NB4 (cell line): ENCODE measurements around the gene ARL4D.

Source experiments
- DNase-seq: peaks from one replicate; pipeline ENCODE4 v3.0.0; 2010; ENCODE audit warnings: low read depth
- H3K4me3 ChIP-seq: one replicate; pipeline ENCODE4 v1.5.1; 2011; ENCODE audit warnings: mild to moderate bottlenecking, low read depth, low read length, moderate library complexity
- CTCF ChIP-seq: IDR thresholded peaks from one replicate; pipeline ENCODE4 v1.5.1; 2012; ENCODE audit warnings: low read depth, low read length
- MYC ChIP-seq: IDR thresholded peaks from 2 replicates; pipeline ENCODE4 v1.6.1; 2011; ENCODE audit warnings: low read depth, low read length
- POLR2A ChIP-seq: IDR thresholded peaks from 2 replicates; pipeline ENCODE4 v1.6.1; 2011; ENCODE audit warnings: mild to moderate bottlenecking; ENCODE audit not compliant: insufficient read length; ENCODE audit errors: extremely low read depth
- TF ChIP-seq, protein P1 (sequence below): IDR thresholded peaks from 2 replicates; pipeline ENCODE4 v1.6.1; 2011; ENCODE audit warnings: low read depth, low read length

Gene ARL4D, protein sequence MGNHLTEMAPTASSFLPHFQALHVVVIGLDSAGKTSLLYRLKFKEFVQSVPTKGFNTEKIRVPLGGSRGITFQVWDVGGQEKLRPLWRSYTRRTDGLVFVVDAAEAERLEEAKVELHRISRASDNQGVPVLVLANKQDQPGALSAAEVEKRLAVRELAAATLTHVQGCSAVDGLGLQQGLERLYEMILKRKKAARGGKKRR

GRCh38 chr17:43398724-43399595 is at the start of gene ARL4D:
Gene ARL4D (plus strand): TSS chr17:43398993. CDS start chr17:43399733, 740 bp downstream.
- peak within 1 kb of the TSS; percentile 69 for H3K4me3 ChIP-seq
- peak; percentile 84 for DNase-seq
- TF ChIP-seq CTCF (no peak), POLR2A (peak; percentile 36), MYC (0 out of 2 replicates have a peak, but pooled peaks have one; percentile 27)

GRCh38 chr17:43349142-43349541 is 49.7 kb upstream of the ARL4D start:
- no peak for DNase-seq
- no peak overlapping the region for H3K4me3 ChIP-seq
- TF ChIP-seq, protein P1, sequence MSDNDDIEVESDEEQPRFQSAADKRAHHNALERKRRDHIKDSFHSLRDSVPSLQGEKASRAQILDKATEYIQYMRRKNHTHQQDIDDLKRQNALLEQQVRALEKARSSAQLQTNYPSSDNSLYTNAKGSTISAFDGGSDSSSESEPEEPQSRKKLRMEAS = no peak
- peak; percentile 13 for TF ChIP-seq CTCF

- H3K4me3 ChIP-seq = no peak overlapping the region
- no peak for DNase-seq
- TF ChIP-seq POLR2A (no peak), MYC (no peak), CTCF (no peak)
- TF ChIP-seq, protein P1 = no peak
Observed at GRCh38 chr17:43350888-43351361, 47.9 kb upstream of the ARL4D start.

- TF ChIP-seq, protein P1 = no peak
- TF ChIP-seq CTCF (no peak), POLR2A (no peak), MYC (no peak)
- no peak overlapping the region for H3K4me3 ChIP-seq
- DNase-seq = no peak
Observed at GRCh38 chr17:43351691-43352090, 47.1 kb upstream of the ARL4D start.

DNA sequence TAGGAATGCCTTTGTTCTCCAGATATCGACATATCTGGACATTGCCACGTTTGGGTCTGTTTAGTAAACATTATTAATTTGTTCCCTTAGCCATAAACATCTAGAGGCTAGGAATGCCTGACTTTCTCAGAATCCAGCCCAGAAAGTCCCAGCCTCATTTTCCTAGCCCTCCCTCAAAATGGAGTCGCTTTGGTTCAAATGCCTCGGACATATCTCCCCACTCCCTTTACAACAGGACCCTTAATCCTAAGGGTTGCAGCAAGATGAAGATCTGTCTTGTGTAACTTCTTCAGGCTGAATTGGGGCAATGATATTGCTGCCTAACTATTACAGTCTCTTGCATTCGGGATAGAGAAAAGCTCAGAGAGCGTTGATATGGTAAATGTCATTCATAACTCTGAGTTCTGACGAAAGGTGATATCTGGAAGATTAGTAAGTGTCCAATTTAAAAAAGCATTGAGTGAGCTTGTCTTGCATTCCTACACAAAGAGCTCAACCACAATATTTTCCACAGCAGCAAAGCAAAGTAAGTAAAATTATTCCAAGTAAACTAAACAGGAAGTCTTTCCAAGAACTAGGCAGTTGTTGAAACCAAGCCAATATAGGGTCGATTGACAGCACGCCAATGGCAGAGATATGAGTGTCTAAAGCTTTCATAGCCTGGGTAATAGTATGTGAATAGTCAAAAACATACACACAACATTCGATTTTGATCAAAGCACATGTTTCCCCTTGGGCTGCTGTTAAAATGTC is 46.0 kb upstream of the ARL4D start:
- DNase-seq = no peak
- TF ChIP-seq MYC (no peak), POLR2A (no peak), CTCF (no peak)
- TF ChIP-seq, protein P1 = no peak
- H3K4me3 ChIP-seq = no peak overlapping the region
